IMR-90 (cell line): ENCODE results near the gene MYEF2. TPM values are rescaled to one million over a fixed set of nuclear protein-coding genes. Genes with fewer than 3 reads are reported as not detected.
A peak's percentile ranks its signal among the peaks of the same experiment; 100 is the strongest.

Experiments used
- ATAC-seq: fragments of 200-7000 bp; cut with Tn5 transposase; 2 replicates; pipeline ENCODE4 v1.9.1; 2020; ENCODE audit warnings: low read depth, mild to moderate bottlenecking, moderate library complexity
- BruUV-seq: library from RNA; stranded (reverse); fragments of 400-500 nt; replicated peaks from 2 replicates; lab custom pipeline; 2021; lab: Mats Ljungman, UMichigan
- CTCF ChIA-PET: fragments of 300-600 bp; formaldehyde crosslinking; extraction: SDS; loops from one replicate; lab custom pipeline; 2021; ENCODE audit warnings: antibody characterized with exemption; lab: Yijun Ruan, JAX
- POLR2A ChIA-PET: fragments of 300-600 bp; sonication (Branson Sonifier 250); formaldehyde crosslinking; loops from one replicate; lab custom pipeline; 2022; ENCODE audit warnings: antibody characterized with exemption; ENCODE audit not compliant: unreplicated experiment; lab: Charles Lee
- DNase-seq: peaks from one replicate; pipeline ENCODE4 v3.0.0; 2013
- H2AFZ ChIP-seq: replicated peaks from 2 replicates; pipeline ENCODE3; 2013; ENCODE audit warnings: low read length, mild to moderate bottlenecking; ENCODE audit not compliant: poor library complexity
- H2AK5ac ChIP-seq: 2 replicates; pipeline ENCODE4 v1.6.1; 2013; ENCODE audit warnings: low read depth, low read length, inconsistent platforms
- H2AK9ac ChIP-seq: replicated peaks from 2 replicates; pipeline ENCODE3; 2013; ENCODE audit warnings: mild to moderate bottlenecking, low read depth, low read length, moderate library complexity; ENCODE audit not compliant: poor library complexity
- H2BK120ac ChIP-seq: 2 replicates; pipeline ENCODE4 v1.6.1; 2013; ENCODE audit warnings: low read depth, low read length, inconsistent platforms
- H2BK15ac ChIP-seq: 3 replicates; pipeline ENCODE4 v1.6.1; 2013; ENCODE audit warnings: low read depth, low read length, inconsistent platforms
- H2BK20ac ChIP-seq: 2 replicates; pipeline ENCODE4 v1.6.1; 2013; ENCODE audit warnings: low read depth, mild to moderate bottlenecking, inconsistent platforms, low read length, moderate library complexity
- H2BK5ac ChIP-seq: 2 replicates; pipeline ENCODE4 v1.6.1; 2013; ENCODE audit warnings: mild to moderate bottlenecking, low read depth, low read length, inconsistent platforms; ENCODE audit not compliant: poor library complexity, severe bottlenecking
- H3K14ac ChIP-seq: replicated peaks from 2 replicates; pipeline ENCODE4 v1.6.1; 2013; ENCODE audit warnings: low read depth, low read length, inconsistent platforms
- H3K18ac ChIP-seq: 2 replicates; pipeline ENCODE4 v1.6.1; 2013; ENCODE audit warnings: low read depth, low read length, control low read depth
- H3K23ac ChIP-seq: 2 replicates; pipeline ENCODE4 v1.6.1; 2013; ENCODE audit warnings: low read depth, low read length, inconsistent platforms
- H3K27ac ChIP-seq: 2 replicates; pipeline ENCODE4 v1.5.1; 2013; ENCODE audit warnings: mild to moderate bottlenecking, control low read depth, low read length; ENCODE audit not compliant: insufficient read depth
- H3K27me3 ChIP-seq: 2 replicates; pipeline ENCODE4 v1.6.1; 2013; ENCODE audit warnings: low read length; ENCODE audit not compliant: control insufficient read depth, insufficient read depth
- H3K36me3 ChIP-seq: 2 replicates; pipeline ENCODE4 v1.6.1; 2013; ENCODE audit warnings: low read length, mixed read lengths; ENCODE audit not compliant: control insufficient read depth, insufficient read depth
- H3K4ac ChIP-seq: 2 replicates; pipeline ENCODE4 v1.6.1; 2013; ENCODE audit warnings: low read depth, low read length, inconsistent platforms
- H3K4me1 ChIP-seq: 2 replicates; pipeline ENCODE4 v1.6.1; 2013; ENCODE audit warnings: low read length, mixed read lengths; ENCODE audit not compliant: control insufficient read depth, insufficient read depth
- H3K4me2 ChIP-seq: 2 replicates; pipeline ENCODE4 v1.6.1; 2013; ENCODE audit warnings: low read depth, mild to moderate bottlenecking, control low read depth, low read length, moderate library complexity
- H3K4me3 ChIP-seq: 2 replicates; pipeline ENCODE4 v1.5.1; 2013; ENCODE audit warnings: low read depth, mild to moderate bottlenecking, control low read depth, low read length, moderate library complexity; ENCODE audit not compliant: insufficient read depth
- H3K56ac ChIP-seq: 2 replicates; pipeline ENCODE4 v1.6.1; 2013; ENCODE audit warnings: low read length, inconsistent platforms; ENCODE audit not compliant: insufficient read depth; ENCODE audit errors: extremely low read depth
- H3K79me1 ChIP-seq, 2 experiments: 2 replicates each; pipeline ENCODE4 v1.6.1; 2013; ENCODE audit warnings: low read length in 2 of 2, inconsistent platforms in 1 of 2, low read depth in 1 of 2
- H3K9ac ChIP-seq: 2 replicates; pipeline ENCODE4 v1.6.1; 2013; ENCODE audit warnings: low read depth, low read length, control low read depth
- H3K9me1 ChIP-seq: 2 replicates; pipeline ENCODE4 v1.6.1; 2013; ENCODE audit warnings: low read length, inconsistent platforms; ENCODE audit not compliant: insufficient read depth
- H3K9me3 ChIP-seq: 2 replicates; pipeline ENCODE4 v1.6.1; 2013; ENCODE audit warnings: low read length; ENCODE audit not compliant: control insufficient read depth, insufficient read depth
- H4K20me1 ChIP-seq: 2 replicates; pipeline ENCODE4 v1.6.1; 2013; ENCODE audit warnings: low read length, inconsistent platforms; ENCODE audit not compliant: insufficient read depth
- H4K5ac ChIP-seq: 2 replicates; pipeline ENCODE4 v1.6.1; 2013; ENCODE audit warnings: mild to moderate bottlenecking, low read depth, low read length, control low read depth
- H4K8ac ChIP-seq, 2 experiments: 2 replicates each; pipeline ENCODE4 v1.6.1; 2013; ENCODE audit warnings: low read depth in 2 of 2, low read length in 2 of 2, control low read depth in 1 of 2, inconsistent platforms in 1 of 2
- H4K91ac ChIP-seq: 2 replicates; pipeline ENCODE4 v1.6.1; 2013; ENCODE audit warnings: low read depth, low read length, inconsistent platforms; ENCODE audit not compliant: insufficient read depth
- MXI1 ChIP-seq: IDR thresholded peaks from 2 replicates; pipeline ENCODE4 v1.6.1; 2012; ENCODE audit warnings: low read depth, mild to moderate bottlenecking, low read length, moderate library complexity, borderline replicate concordance
- NFE2L2 ChIP-seq: fragments of 150-350 bp; IDR thresholded peaks from 2 replicates; pipeline ENCODE4 v1.6.1; 2016; ENCODE audit warnings: low read depth, mild to moderate bottlenecking, low read length
- RCOR1 ChIP-seq: IDR thresholded peaks from 2 replicates; pipeline ENCODE4 v1.6.1; 2012; ENCODE audit warnings: mild to moderate bottlenecking, low read length, improper control_type of control experiment; ENCODE audit not compliant: insufficient replicate concordance
- WGBS, 2 experiments: methylation state at CpG; one replicate each; pipeline versions ENCODE4 v1.1.5 to v1.1.7; 2013; ENCODE audit warnings: missing lambda C conversion rate in 2 of 2; ENCODE audit not compliant: insufficient read length in 1 of 2; ENCODE audit errors: extremely low coverage in 2 of 2; 5-methylcytosine and 5-hydroxymethylcytosine counted together
- dilution Hi-C: fragments of 300-500 bp; cut with HindIII; formaldehyde crosslinking; loops from one replicate; pipeline ENCODE4 v1.14.3; 2018; ENCODE audit warnings: low sequenced_read_pairs; ENCODE audit not compliant: unreplicated experiment
- in situ Hi-C: fragments of 300-500 bp; cut with MboI; formaldehyde crosslinking; loops from 3 replicates; pipeline ENCODE4 v1.14.3; 2019; ENCODE audit warnings: low sequenced_read_pairs, inconsistent platforms, mixed read lengths
- intact Hi-C: fragments of 100-400 bp; cut with micrococcal nuclease; formaldehyde crosslinking; loops from 2 replicates; pipeline ENCODE4 v1.10.0; 2022
- polyA plus RNA-seq, 3 experiments: library from polyadenylated mRNA; depleted of rRNA; stranded (reverse); fragments of >200 nt; gene quantifications; 2 replicates each; pipeline ENCODE4 v1.2.3, GENCODE V29; 2012; ENCODE audit warnings: low replicate concordance in 1 of 3
- total RNA-seq: library from RNA; depleted of rRNA; stranded (reverse); fragments of >200 nt; gene quantifications from 2 replicates; pipeline ENCODE4 v1.2.3, GENCODE V29; 2012

The MYEF2 gene
- total and polyA plus RNA-seq, 2 of the 4 experiments (the other 2 are of a cell fraction), result 4.5 to 5.8 TPM

DNA sequence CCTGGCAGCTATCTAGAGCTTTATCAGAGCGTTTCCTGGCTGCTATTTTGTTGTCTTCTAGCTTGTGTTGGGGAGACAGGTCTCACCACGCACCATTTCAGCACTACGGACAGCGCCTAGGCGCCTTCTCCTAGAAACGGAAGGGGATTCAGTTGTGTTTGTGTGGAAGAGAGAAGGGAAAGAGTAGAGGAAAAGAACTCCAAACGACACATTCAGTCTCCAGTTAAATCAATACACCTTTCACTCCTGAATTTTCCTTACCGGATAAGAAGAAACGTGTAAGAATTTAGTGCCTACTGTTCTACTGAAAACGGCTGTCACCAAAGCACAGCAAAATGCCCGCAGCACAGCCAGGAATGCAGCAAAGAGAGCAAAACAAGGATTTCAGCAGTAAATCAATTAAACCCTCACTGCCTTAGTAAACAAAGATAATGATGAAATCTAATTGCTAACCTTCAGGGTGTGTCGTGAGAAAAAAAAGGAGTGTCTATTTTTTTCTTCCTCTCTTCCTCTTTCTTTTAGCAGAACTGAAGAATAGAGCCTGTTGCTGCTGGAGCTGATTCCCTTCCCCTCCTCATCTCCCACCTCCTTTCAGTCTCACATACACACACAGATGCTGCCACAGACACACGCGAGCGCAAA is 13.0 kb upstream of the MYEF2 start:
- H3K14ac ChIP-seq, result no peak overlapping the region
- H2BK120ac ChIP-seq, result no peak overlapping the region
- H2AFZ ChIP-seq, result no peak overlapping the region
- H3K36me3 ChIP-seq, result no peaks in the 10 kb centered on the region
- no peak overlapping the region for H3K18ac ChIP-seq
- peak overlapping the region; percentile 53 for H3K4me2 ChIP-seq
- H2BK20ac ChIP-seq, result no peak overlapping the region
- no peak overlapping the region for H2AK9ac ChIP-seq
- H3K23ac ChIP-seq, result no peak overlapping the region
- H2AK5ac ChIP-seq, result no peak overlapping the region
- no peak overlapping the region for H3K9ac ChIP-seq
- ATAC-seq, result peak; percentile 91
- no peaks in the 10 kb centered on the region for H3K4me1 ChIP-seq
- WGBS, 2 experiments, result 6% methylated on average over 3 of the region's 15 CpGs; no CpG with 5 or more reads in 1 of the 2 experiments
- TF ChIP-seq RCOR1, result peak; percentile 85
- peak; percentile 47; the same call in 1 of the 2 replicates for TF ChIP-seq MXI1
- TF ChIP-seq NFE2L2, result no peak
- intact Hi-C loops, result no loop called here
- no peak overlapping the region for H2BK15ac ChIP-seq
- ChIA-PET CTCF (no interaction called here), POLR2A (no interaction called here)
- no peaks in the 10 kb centered on the region for H3K79me1 ChIP-seq
- no peak overlapping the region for H3K56ac ChIP-seq
- no peaks in the 10 kb centered on the region for H3K9me3 ChIP-seq
- H4K5ac ChIP-seq, result no peak overlapping the region
- no peak overlapping the region for H3K4ac ChIP-seq
- no peak overlapping the region for H3K27ac ChIP-seq
- no peak overlapping the region for H4K91ac ChIP-seq
- dilution Hi-C loops, result no loop called here
- H4K8ac ChIP-seq, result no peak overlapping the region
- H2BK5ac ChIP-seq, result no peak overlapping the region
- no peaks in the 10 kb centered on the region for H4K20me1 ChIP-seq
- H3K27me3 ChIP-seq, result peaks cover 5% of the 10 kb centered on the region; the same call in 1 of the 2 replicates
- DNase-seq, result peak; percentile 72
- in situ Hi-C loops, result no loop called here
- H3K4me3 ChIP-seq, result no peak overlapping the region
- H3K9me1 ChIP-seq, result no peaks in the 10 kb centered on the region
- BruUV-seq, result no TSS peak
